NCI-H69 (cell line): ENCODE measurements around the gene ZBTB11.
"Not testable (repeated sequence)": the region's sequence is repeated elsewhere in the genome, so short reads cannot be mapped to it uniquely, and the experiment has no call there.

Source experiments
- DNase-seq: peaks from one replicate; lab custom pipeline; 2025; lab: John Stamatoyannopoulos, UW

ZBTB11 gene

DNA sequence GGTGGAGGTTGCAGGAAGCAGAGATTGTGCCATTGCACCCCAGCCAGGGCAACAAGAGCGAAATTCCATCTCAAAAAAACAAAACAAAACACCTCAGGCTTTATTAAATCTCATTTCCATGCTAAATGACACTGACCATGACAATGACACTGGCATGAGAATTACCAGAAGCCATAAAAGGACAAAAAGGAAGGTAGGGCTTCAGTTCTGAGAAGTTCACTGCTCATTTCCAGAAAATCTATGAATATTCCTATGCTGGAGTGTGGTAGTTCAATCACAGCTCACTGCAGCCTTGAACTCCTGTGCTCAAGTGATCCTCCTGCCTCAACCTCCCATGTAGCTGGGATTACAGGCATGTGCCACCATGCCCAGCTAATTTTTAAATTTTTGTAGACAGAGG lies 58.2 kb downstream of the ZBTB11 start:
- DNase-seq = no peak

DNA sequence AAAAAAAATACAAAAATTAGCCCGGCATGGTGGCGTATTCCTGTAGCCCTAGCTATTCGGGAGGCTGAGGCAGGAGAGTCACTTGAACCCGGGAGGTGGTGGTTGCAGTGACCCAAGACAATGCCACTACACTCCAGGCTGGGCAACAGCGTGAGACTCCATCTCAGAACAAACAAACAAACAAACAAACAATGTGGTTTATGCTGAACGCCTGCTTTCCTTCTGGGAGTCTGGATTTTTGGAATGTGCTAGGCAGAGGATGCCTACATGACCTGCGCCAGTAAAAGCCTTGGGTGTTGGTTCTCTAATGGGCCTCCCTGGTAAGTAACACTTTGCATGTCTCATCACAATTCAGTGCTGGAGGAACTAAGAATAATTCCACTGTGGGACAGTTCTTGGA lies 59.5 kb downstream of the ZBTB11 start:
- no peak for DNase-seq

DNA sequence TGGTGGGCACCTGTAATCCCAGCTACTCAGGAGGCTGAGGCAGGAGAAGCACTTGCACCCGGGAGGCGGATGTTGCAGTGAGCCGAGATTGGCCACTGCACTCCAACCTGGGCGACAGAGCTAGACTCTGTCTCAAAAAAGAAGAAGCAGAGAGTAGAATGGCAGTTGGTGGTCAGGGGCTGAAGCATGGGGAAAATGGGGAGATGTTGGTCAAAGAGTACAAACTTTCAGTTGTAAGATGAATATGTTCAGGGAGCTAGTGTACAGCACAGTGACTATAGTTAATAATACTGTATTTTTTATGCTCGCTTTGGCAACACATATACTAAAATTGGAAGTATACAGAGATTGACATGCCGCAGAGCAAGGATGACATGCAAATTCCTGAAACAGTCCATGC lies 61.4 kb downstream of the ZBTB11 start:
- no peak for DNase-seq

DNA sequence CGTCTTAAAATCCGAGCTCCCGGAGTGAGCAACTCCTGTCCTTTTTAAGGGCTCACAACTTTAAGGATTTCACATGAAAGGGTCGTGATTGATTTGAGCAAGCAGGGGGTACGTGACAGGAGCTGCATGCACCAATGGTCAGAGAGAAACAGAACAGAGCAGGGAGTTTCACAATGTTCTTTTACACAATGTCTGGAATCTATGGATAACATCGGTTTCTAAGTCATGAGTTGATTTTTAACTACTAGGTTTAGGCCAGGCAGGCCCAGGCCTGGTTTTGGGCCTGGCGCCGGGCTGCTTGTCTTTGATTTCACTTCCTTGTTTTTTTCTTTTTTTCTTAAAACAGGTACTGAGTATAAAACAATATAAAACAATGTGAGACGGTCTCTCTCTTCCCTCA lies 63.9 kb downstream of the ZBTB11 start:
- DNase-seq = not testable (repeated sequence)

DNA sequence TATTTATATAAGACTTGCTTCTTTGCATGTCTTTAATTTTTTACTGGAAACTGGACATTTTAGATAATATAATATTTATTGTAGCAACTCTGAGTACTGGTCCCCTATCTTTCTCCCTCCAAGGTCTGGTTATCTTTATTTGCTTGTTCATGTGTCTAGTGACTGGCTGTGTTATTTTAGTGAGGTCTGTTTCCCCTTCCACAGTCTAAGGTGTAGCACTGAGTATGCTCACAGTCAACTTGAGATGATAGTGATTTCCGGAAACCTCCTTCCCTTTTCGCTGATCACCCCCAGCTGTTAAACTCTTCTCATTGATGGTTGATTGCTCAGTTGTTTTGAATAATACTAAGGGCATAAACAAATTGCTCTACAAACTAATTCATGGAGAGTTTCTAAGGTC lies 65.9 kb downstream of the ZBTB11 start:
- DNase-seq = no peak

DNA sequence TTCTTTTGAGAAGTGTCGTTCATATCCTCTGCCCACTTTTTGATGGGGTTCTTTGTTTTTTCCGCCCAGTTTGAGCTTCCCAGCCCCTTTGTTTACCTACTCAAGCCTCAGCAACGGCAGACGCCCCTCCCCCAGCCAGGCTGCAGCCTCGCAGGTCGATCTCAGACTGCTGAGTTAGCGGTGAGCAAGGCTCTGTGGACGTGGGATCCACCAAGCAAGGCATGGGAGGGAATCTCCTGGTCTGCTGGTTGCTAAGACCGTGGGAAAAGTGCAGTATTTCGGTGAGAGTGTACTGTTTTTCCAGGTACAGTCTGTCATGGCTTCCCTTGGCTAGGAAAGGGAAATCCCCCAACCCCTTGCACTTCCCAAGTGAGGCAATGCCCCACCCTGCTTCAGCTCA lies 71.5 kb downstream of the ZBTB11 start:
- DNase-seq = not testable (repeated sequence)

DNA sequence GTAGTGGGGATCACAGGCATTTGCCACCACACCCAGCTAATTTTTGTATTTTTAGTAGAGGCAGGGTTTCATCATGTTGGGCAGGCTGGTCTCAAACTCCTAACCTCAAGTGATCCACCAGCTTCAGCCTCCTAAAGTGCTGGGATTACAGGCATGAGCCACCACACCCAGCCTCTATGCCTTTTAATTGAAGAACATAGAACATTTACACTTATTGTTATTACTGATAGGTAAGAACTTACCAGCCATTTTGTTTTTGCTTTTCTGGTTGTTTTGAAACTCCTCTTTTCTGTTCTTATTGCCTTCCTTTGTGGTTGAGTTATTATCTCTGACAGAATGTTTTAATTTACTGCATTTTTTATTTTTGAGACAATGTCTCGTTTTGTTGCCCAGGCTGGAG lies 73.7 kb downstream of the ZBTB11 start:
- no peak for DNase-seq

DNA sequence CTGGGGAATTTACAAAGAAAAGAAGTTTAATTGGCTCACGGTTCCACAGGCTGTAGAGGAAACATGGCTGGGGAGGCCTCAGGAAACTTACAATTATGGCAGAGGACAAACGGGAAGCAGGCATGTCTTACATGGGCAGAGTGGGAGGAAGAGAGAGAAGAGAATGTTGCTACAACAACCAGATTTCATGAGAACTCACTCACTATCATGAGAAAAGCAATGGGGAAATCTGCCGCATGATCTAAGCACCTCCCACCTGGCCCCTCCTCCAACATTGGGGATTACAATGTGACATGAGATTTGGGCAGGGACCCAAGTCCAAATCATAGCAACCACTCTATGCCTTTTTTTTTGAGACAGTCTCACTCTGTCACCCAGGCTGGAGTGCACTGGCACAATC lies 74.2 kb downstream of the ZBTB11 start:
- no peak for DNase-seq
